GM12878 (cell line): ENCODE results near the gene R3HDM1. TPM values are rescaled to one million over a fixed set of nuclear protein-coding genes. Genes with fewer than 3 reads are reported as not detected.

ENCODE experiments used
- IKZF2 ChIP-seq, 2 experiments: fragments of 450-650 bp; IDR thresholded peaks; 2 replicates each; pipeline ENCODE4 v1.6.1; 2017; ENCODE audit warnings: mild to moderate bottlenecking in 2 of 2, moderate library complexity in 2 of 2
- NFYA ChIP-seq: IDR thresholded peaks from 2 replicates; pipeline ENCODE4 v1.6.1; 2011; ENCODE audit warnings: low read depth, mild to moderate bottlenecking, low read length, improper control_type of control experiment, borderline replicate concordance
- PKNOX1 ChIP-seq: fragments of 450-650 bp; IDR thresholded peaks from 2 replicates; pipeline ENCODE4 v1.6.1; 2016; ENCODE audit warnings: mild to moderate bottlenecking
- POLR2AphosphoS2 ChIP-seq: IDR thresholded peaks from 2 replicates; pipeline ENCODE4 v1.6.1; 2011; ENCODE audit warnings: low read depth, mild to moderate bottlenecking, low read length, improper control_type of control experiment, moderate library complexity
- polyA plus RNA-seq, 11 experiments: library from polyadenylated mRNA; depleted of rRNA in 4 of 11; unstranded in 6 of 11; stranded (reverse) in 5 of 11; fragments of >200 nt; fragmentation: Nextera tagmentation in 4 of 11; fragmentation: Illumina TruSeq in 1 of 11; extraction: Ambion mirVana in 4 of 11; extraction: Trizol in 1 of 11; gene quantifications; 1 replicate in 1 of 11; 2 replicates in 10 of 11; pipeline versions ENCODE4 v1.2.1 to v1.2.3, GENCODE V29; 2011 to 2016; ENCODE audit warnings: inconsistent platforms in 2 of 11, missing spikeins in 2 of 11, low read depth in 1 of 11
- total RNA-seq, 4 experiments: library from RNA; depleted of rRNA in 3 of 4; stranded (reverse); fragments of >200 nt in 3 of 4; fragmentation: Illumina TruSeq in 1 of 4; extraction: Trizol in 1 of 4; gene quantifications; 2 replicates each; pipeline versions ENCODE4 v1.2.1 to v1.2.3, GENCODE V29; 2013 to 2021
- TF ChIP-seq, protein P1 (sequence below): fragments of 450-650 bp; formaldehyde crosslinking; IDR thresholded peaks from 2 replicates; pipeline ENCODE4 v1.4.0; 2020; ENCODE audit warnings: mild to moderate bottlenecking, moderate library complexity
- TF ChIP-seq, protein P2 (sequence below): fragments of 450-650 bp; IDR thresholded peaks from 2 replicates; pipeline ENCODE4 v1.6.1; 2018; ENCODE audit warnings: borderline replicate concordance, mild to moderate bottlenecking; ENCODE audit not compliant: partially characterized antibody
- TF ChIP-seq, protein P3 (sequence below): fragments of 450-650 bp; IDR thresholded peaks from 2 replicates; pipeline ENCODE4 v1.6.1; 2017; ENCODE audit warnings: antibody characterized with exemption, mild to moderate bottlenecking, moderate library complexity
- TF ChIP-seq, protein P4 (sequence below): fragments of 450-650 bp; IDR thresholded peaks from 2 replicates; pipeline ENCODE4 v1.6.1; 2017; ENCODE audit warnings: borderline replicate concordance

R3HDM1 gene
- total and polyA plus RNA-seq, 10 of the 15 experiments (the other 5 are each of a cell fraction or from before 2014, with no cell fraction given), result 16.8 to 89.6 (median 47.7) TPM

- TF ChIP-seq, protein P1, sequence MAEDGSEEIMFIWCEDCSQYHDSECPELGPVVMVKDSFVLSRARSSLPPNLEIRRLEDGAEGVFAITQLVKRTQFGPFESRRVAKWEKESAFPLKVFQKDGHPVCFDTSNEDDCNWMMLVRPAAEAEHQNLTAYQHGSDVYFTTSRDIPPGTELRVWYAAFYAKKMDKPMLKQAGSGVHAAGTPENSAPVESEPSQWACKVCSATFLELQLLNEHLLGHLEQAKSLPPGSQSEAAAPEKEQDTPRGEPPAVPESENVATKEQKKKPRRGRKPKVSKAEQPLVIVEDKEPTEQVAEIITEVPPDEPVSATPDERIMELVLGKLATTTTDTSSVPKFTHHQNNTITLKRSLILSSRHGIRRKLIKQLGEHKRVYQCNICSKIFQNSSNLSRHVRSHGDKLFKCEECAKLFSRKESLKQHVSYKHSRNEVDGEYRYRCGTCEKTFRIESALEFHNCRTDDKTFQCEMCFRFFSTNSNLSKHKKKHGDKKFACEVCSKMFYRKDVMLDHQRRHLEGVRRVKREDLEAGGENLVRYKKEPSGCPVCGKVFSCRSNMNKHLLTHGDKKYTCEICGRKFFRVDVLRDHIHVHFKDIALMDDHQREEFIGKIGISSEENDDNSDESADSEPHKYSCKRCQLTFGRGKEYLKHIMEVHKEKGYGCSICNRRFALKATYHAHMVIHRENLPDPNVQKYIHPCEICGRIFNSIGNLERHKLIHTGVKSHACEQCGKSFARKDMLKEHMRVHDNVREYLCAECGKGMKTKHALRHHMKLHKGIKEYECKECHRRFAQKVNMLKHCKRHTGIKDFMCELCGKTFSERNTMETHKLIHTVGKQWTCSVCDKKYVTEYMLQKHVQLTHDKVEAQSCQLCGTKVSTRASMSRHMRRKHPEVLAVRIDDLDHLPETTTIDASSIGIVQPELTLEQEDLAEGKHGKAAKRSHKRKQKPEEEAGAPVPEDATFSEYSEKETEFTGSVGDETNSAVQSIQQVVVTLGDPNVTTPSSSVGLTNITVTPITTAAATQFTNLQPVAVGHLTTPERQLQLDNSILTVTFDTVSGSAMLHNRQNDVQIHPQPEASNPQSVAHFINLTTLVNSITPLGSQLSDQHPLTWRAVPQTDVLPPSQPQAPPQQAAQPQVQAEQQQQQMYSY, result no peak
- TF ChIP-seq POLR2AphosphoS2 (no peak), PKNOX1 (no peak), IKZF2 (IDR thresholded peaks at IDR 0.05) (no peak), NFYA (no peak)
- TF ChIP-seq, protein P2, sequence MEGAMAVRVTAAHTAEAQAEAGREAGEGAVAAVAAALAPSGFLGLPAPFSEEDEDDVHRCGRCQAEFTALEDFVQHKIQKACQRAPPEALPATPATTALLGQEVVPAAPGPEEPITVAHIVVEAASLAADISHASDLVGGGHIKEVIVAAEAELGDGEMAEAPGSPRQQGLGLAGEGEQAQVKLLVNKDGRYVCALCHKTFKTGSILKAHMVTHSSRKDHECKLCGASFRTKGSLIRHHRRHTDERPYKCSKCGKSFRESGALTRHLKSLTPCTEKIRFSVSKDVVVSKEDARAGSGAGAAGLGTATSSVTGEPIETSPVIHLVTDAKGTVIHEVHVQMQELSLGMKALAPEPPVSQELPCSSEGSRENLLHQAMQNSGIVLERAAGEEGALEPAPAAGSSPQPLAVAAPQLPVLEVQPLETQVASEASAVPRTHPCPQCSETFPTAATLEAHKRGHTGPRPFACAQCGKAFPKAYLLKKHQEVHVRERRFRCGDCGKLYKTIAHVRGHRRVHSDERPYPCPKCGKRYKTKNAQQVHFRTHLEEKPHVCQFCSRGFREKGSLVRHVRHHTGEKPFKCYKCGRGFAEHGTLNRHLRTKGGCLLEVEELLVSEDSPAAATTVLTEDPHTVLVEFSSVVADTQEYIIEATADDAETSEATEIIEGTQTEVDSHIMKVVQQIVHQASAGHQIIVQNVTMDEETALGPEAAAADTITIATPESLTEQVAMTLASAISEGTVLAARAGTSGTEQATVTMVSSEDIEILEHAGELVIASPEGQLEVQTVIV, result no peak
- TF ChIP-seq, protein P3, sequence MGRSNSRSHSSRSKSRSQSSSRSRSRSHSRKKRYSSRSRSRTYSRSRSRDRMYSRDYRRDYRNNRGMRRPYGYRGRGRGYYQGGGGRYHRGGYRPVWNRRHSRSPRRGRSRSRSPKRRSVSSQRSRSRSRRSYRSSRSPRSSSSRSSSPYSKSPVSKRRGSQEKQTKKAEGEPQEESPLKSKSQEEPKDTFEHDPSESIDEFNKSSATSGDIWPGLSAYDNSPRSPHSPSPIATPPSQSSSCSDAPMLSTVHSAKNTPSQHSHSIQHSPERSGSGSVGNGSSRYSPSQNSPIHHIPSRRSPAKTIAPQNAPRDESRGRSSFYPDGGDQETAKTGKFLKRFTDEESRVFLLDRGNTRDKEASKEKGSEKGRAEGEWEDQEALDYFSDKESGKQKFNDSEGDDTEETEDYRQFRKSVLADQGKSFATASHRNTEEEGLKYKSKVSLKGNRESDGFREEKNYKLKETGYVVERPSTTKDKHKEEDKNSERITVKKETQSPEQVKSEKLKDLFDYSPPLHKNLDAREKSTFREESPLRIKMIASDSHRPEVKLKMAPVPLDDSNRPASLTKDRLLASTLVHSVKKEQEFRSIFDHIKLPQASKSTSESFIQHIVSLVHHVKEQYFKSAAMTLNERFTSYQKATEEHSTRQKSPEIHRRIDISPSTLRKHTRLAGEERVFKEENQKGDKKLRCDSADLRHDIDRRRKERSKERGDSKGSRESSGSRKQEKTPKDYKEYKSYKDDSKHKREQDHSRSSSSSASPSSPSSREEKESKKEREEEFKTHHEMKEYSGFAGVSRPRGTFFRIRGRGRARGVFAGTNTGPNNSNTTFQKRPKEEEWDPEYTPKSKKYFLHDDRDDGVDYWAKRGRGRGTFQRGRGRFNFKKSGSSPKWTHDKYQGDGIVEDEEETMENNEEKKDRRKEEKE, result no peak
- TF ChIP-seq, protein P4, sequence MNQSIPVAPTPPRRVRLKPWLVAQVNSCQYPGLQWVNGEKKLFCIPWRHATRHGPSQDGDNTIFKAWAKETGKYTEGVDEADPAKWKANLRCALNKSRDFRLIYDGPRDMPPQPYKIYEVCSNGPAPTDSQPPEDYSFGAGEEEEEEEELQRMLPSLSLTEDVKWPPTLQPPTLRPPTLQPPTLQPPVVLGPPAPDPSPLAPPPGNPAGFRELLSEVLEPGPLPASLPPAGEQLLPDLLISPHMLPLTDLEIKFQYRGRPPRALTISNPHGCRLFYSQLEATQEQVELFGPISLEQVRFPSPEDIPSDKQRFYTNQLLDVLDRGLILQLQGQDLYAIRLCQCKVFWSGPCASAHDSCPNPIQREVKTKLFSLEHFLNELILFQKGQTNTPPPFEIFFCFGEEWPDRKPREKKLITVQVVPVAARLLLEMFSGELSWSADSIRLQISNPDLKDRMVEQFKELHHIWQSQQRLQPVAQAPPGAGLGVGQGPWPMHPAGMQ, result no peak
- TF ChIP-seq, all 136 proteins: peak for 0
These were observed 147.8 kb downstream of the R3HDM1 start (continued) for GRCh38 chr2:135679125-135679524.
